ENCODE results near the gene ADAM17. TPM values are rescaled to one million over a fixed set of nuclear protein-coding genes. Genes with fewer than 3 reads are reported as not detected.

The ADAM17 gene
- total RNA-seq, 2 donors from 2014 or later, result 49.1 to 50.4 TPM

DNA sequence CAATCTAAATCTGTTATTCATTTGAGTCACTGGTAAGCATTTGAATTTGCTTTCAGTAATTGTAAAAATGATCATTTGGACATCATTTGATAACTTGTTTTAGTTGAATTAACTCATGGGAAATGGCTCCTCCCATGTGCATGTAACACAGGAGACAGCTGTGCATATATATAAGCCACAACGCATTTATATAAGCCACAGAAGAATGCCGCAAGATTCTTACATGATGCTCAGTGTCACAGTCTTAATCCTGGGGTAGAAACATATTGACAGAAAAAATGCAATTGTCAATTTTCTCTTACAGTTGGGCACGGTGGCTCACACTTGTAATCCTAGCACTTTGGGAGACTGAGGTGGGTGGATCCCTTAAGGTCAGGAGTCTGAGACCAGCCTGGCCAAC lies 94.6 kb downstream of the ADAM17 start:
- H3K4me3 Mint-ChIP-seq, result no peak overlapping the region
- WGBS, 2 experiments (ENCODE audit: insufficient coverage in 1 of 2, insufficient read length in 1 of 2), result 93 to 97% methylated on average over 3 of the region's 3 CpGs
- no peaks in the 10 kb centered on the region for H3K4me1 ChIP-seq (ENCODE audit: control insufficient read depth, insufficient read depth, low read length)
- H3K27me3 ChIP-seq (ENCODE audit: control insufficient read depth, insufficient read depth, low read length, poor library complexity, severe bottlenecking), result no peaks in the 10 kb centered on the region
- H3K9ac ChIP-seq (ENCODE audit: extremely low read depth, low read length, poor library complexity, severe bottlenecking), result no peak overlapping the region
- no peaks in the 10 kb centered on the region for H3K9me3 Mint-ChIP-seq
- TF ChIP-seq, protein P1, sequence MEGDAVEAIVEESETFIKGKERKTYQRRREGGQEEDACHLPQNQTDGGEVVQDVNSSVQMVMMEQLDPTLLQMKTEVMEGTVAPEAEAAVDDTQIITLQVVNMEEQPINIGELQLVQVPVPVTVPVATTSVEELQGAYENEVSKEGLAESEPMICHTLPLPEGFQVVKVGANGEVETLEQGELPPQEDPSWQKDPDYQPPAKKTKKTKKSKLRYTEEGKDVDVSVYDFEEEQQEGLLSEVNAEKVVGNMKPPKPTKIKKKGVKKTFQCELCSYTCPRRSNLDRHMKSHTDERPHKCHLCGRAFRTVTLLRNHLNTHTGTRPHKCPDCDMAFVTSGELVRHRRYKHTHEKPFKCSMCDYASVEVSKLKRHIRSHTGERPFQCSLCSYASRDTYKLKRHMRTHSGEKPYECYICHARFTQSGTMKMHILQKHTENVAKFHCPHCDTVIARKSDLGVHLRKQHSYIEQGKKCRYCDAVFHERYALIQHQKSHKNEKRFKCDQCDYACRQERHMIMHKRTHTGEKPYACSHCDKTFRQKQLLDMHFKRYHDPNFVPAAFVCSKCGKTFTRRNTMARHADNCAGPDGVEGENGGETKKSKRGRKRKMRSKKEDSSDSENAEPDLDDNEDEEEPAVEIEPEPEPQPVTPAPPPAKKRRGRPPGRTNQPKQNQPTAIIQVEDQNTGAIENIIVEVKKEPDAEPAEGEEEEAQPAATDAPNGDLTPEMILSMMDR (conservative IDR thresholded peaks at IDR 0.05), result no peak
- H3K36me3 Mint-ChIP-seq (ENCODE audit: low read depth), result peaks cover 50% of the 10 kb centered on the region
- H3K4me3 ChIP-seq (ENCODE audit: low read length), result no peak overlapping the region
- H3K36me3 ChIP-seq (ENCODE audit: control insufficient read depth, insufficient read depth, low read length), result peaks cover 76% of the 10 kb centered on the region
- no peak overlapping the region for H3K27ac ChIP-seq (ENCODE audit: low read depth, low read length)
- H3K4me1 Mint-ChIP-seq, result peaks cover 10% of the 10 kb centered on the region
- H3K9me3 ChIP-seq (ENCODE audit: control insufficient read depth, low read length), result no peaks in the 10 kb centered on the region
- no peak for DNase-seq
- H3K27ac Mint-ChIP-seq, result no peak overlapping the region
- no peaks in the 10 kb centered on the region for H3K27me3 Mint-ChIP-seq (ENCODE audit: insufficient read depth)

DNA sequence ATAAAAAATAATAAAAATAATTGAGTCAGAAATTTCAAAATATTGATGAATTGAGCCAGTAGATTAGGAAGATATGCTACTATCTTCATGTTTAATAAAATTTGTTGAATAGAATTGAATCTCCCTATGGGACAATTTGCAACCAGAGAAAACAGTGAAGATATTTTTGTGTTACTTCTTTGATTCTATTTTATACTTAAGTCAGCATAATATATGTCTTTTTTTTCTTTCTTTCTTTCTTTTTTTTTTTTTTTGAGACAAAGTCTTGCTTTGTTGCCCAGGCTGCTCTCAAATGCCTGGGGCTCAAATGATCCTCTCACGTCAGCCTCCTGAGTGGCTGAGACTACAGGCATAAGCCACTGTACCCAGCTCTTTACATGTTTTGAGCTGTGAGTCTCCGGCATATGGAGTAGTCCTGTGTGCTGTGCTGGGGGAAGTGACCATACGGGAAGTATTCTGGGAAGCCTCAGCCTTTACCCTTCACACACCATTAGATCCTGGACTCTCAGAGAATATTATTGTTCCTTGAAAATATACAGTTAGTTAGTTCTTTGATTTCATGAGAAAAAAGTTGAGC lies 95.1 kb downstream of the ADAM17 start:
- DNase-seq, result no peak
- no peaks in the 10 kb centered on the region for H3K9me3 Mint-ChIP-seq
- no peak overlapping the region for H3K27ac ChIP-seq (ENCODE audit: low read depth, low read length)
- no peak overlapping the region for H3K9ac ChIP-seq (ENCODE audit: extremely low read depth, low read length, poor library complexity, severe bottlenecking)
- H3K4me1 ChIP-seq (ENCODE audit: control insufficient read depth, insufficient read depth, low read length), result no peaks in the 10 kb centered on the region
- H3K4me3 Mint-ChIP-seq, result no peak overlapping the region
- no peak overlapping the region for H3K27ac Mint-ChIP-seq
- no peak overlapping the region for H3K4me3 ChIP-seq (ENCODE audit: low read length)
- H3K36me3 ChIP-seq (ENCODE audit: control insufficient read depth, insufficient read depth, low read length), result peaks cover 75% of the 10 kb centered on the region
- peaks cover 48% of the 10 kb centered on the region for H3K36me3 Mint-ChIP-seq (ENCODE audit: low read depth)
- peaks cover 10% of the 10 kb centered on the region for H3K4me1 Mint-ChIP-seq
- H3K27me3 Mint-ChIP-seq (ENCODE audit: insufficient read depth), result no peaks in the 10 kb centered on the region
- WGBS, 2 experiments (ENCODE audit: insufficient coverage in 1 of 2, insufficient read length in 1 of 2), result 90 to 100% methylated on average over 1 to 3 of the region's 3 CpGs
- no peaks in the 10 kb centered on the region for H3K9me3 ChIP-seq (ENCODE audit: control insufficient read depth, low read length)
- TF ChIP-seq, protein P1 (conservative IDR thresholded peaks at IDR 0.05), result no peak
- no peaks in the 10 kb centered on the region for H3K27me3 ChIP-seq (ENCODE audit: control insufficient read depth, insufficient read depth, low read length, poor library complexity, severe bottlenecking)

DNA sequence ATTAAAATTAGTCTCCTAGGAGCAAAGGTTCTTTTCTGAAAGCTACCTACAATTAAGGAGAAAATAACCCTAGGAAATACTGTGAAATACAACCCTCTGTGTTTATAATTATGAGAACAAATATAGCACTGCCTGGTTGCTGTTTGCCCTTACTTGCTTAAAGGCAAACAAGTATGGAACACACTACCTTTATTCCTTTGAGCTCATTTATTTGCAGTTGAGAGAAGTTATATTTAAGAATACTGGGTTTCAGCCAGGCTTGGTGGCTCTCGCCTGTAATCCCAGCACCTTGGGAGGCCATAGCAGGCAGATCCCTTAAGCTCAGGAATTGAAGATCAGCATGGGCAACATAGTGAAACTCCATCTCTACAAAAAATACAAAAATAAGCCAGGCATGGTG lies 104.4 kb downstream of the ADAM17 start:
- peaks cover 68% of the 10 kb centered on the region for H3K36me3 ChIP-seq (ENCODE audit: control insufficient read depth, insufficient read depth, low read length)
- Mint-ChIP-seq H3K27me3 (ENCODE audit: insufficient read depth) (no peaks in the 10 kb centered on the region), H3K27ac (no peak overlapping the region), H3K36me3 (ENCODE audit: low read depth) (peaks cover 63% of the 10 kb centered on the region), H3K9me3 (no peaks in the 10 kb centered on the region), H3K4me3 (no peak overlapping the region), H3K4me1 (no peaks in the 10 kb centered on the region)
- DNase-seq, result no peak
- H3K9me3 ChIP-seq (ENCODE audit: control insufficient read depth, low read length), result no peaks in the 10 kb centered on the region
- no peaks in the 10 kb centered on the region for H3K27me3 ChIP-seq (ENCODE audit: control insufficient read depth, insufficient read depth, low read length, poor library complexity, severe bottlenecking)
- H3K4me3 ChIP-seq (ENCODE audit: low read length), result no peak overlapping the region
- no peak overlapping the region for H3K9ac ChIP-seq (ENCODE audit: extremely low read depth, low read length, poor library complexity, severe bottlenecking)
- H3K27ac ChIP-seq (ENCODE audit: low read depth, low read length), result no peak overlapping the region
- no peaks in the 10 kb centered on the region for H3K4me1 ChIP-seq (ENCODE audit: control insufficient read depth, insufficient read depth, low read length)
- TF ChIP-seq, protein P1 (conservative IDR thresholded peaks at IDR 0.05), result no peak
- 93% methylated on average over 1 of the region's 1 CpG; no CpG with 5 or more reads in 1 of the 2 experiments for WGBS, 2 experiments (ENCODE audit: insufficient coverage in 1 of 2, insufficient read length in 1 of 2)

Data from endodermal cell (in vitro differentiated cells).